Activated naive CD8-positive, alpha-beta T cell (primary cell): ENCODE measurements around the gene ADH5.
A peak's percentile ranks its signal among the peaks of the same experiment; 100 is the strongest.
"Not testable (repeated sequence)": the region's sequence is repeated elsewhere in the genome, so short reads cannot be mapped to it uniquely, and the experiment has no call there.

Experiments used
- H3K27ac Mint-ChIP-seq: one replicate; pipeline ENCODE4 v1.8.0; 2021; ENCODE audit warnings: mixed read lengths
- H3K27me3 Mint-ChIP-seq: one replicate; pipeline ENCODE4 v1.8.0; 2021; ENCODE audit warnings: mixed read lengths
- H3K36me3 Mint-ChIP-seq: one replicate; pipeline ENCODE4 v1.8.0; 2021; ENCODE audit warnings: mixed read lengths
- H3K4me1 Mint-ChIP-seq: one replicate; pipeline ENCODE4 v1.8.0; 2021; ENCODE audit warnings: low read depth, mixed read lengths
- H3K4me3 Mint-ChIP-seq: one replicate; pipeline ENCODE4 v1.8.0; 2021; ENCODE audit warnings: mild to moderate bottlenecking, mixed read lengths
- H3K9me3 Mint-ChIP-seq: one replicate; pipeline ENCODE4 v1.8.0; 2021; ENCODE audit warnings: low read depth, mixed read lengths

ADH5 gene

GRCh38 chr4:99100876-99101275 lies 12.3 kb upstream of the ADH5 start:
- H3K27me3 Mint-ChIP-seq: no peaks in the 10 kb centered on the region
- no peak overlapping the region for H3K27ac Mint-ChIP-seq
- no peaks in the 10 kb centered on the region for H3K4me1 Mint-ChIP-seq
- H3K36me3 Mint-ChIP-seq: peaks cover 8% of the 10 kb centered on the region
- H3K9me3 Mint-ChIP-seq: no peaks in the 10 kb centered on the region
- no peak overlapping the region for H3K4me3 Mint-ChIP-seq

- not testable (repeated sequence) for H3K4me3 Mint-ChIP-seq, H3K27ac Mint-ChIP-seq, H3K9me3 Mint-ChIP-seq, H3K36me3 Mint-ChIP-seq, H3K27me3 Mint-ChIP-seq, H3K4me1 Mint-ChIP-seq
These were observed 11.2 kb upstream of the ADH5 start for GRCh38 chr4:99099814-99100213.

GRCh38 chr4:99099311-99099710 lies 10.7 kb upstream of the ADH5 start:
- Mint-ChIP-seq H3K36me3 (peaks cover 8% of the 10 kb centered on the region), H3K4me1 (no peaks in the 10 kb centered on the region), H3K27ac (no peak overlapping the region), H3K4me3 (no peak overlapping the region), H3K9me3 (no peaks in the 10 kb centered on the region), H3K27me3 (no peaks in the 10 kb centered on the region)

- not testable (repeated sequence) for H3K4me3 Mint-ChIP-seq, H3K27me3 Mint-ChIP-seq, H3K9me3 Mint-ChIP-seq, H3K27ac Mint-ChIP-seq, H3K36me3 Mint-ChIP-seq
- peaks cover 29% of the 10 kb centered on the region for H3K4me1 Mint-ChIP-seq
These were observed 3.3 kb upstream of the ADH5 start for GRCh38 chr4:99091841-99092240.

GRCh38 chr4:99091216-99091575 lies 2.6 kb upstream of the ADH5 start:
- H3K9me3 Mint-ChIP-seq: no peaks in the 10 kb centered on the region
- no peak overlapping the region for H3K27ac Mint-ChIP-seq
- peaks cover 4% of the 10 kb centered on the region for H3K36me3 Mint-ChIP-seq
- H3K4me3 Mint-ChIP-seq: no peak overlapping the region
- no peaks in the 10 kb centered on the region for H3K27me3 Mint-ChIP-seq
- H3K4me1 Mint-ChIP-seq: peaks cover 34% of the 10 kb centered on the region

GRCh38 chr4:99090481-99091215 lies 2.1 kb upstream of the ADH5 start:
- peak overlapping the region; percentile 50 for H3K4me3 Mint-ChIP-seq
- H3K27ac Mint-ChIP-seq: no peak overlapping the region

GRCh38 chr4:99088023-99088449 lies 552 bp downstream of the ADH5 start:
- Mint-ChIP-seq H3K4me3 (peak overlapping the region; percentile 98), H3K4me1 (peaks cover 49% of the 10 kb centered on the region), H3K27ac (peak overlapping the region; percentile 98), H3K27me3 (no peaks in the 10 kb centered on the region), H3K36me3 (peaks cover 6% of the 10 kb centered on the region), H3K9me3 (no peaks in the 10 kb centered on the region)

More at GRCh38 chr4:99090481-99091215, 2.1 kb upstream of the ADH5 start:
- Mint-ChIP-seq H3K9me3 (no peaks in the 10 kb centered on the region), H3K36me3 (peaks cover 4% of the 10 kb centered on the region), H3K27me3 (no peaks in the 10 kb centered on the region), H3K4me1 (peaks cover 36% of the 10 kb centered on the region)

GRCh38 chr4:99084595-99084994 lies 4.0 kb downstream of the ADH5 start:
- Mint-ChIP-seq H3K27me3 (no peaks in the 10 kb centered on the region), H3K36me3 (peaks cover 10% of the 10 kb centered on the region), H3K27ac (peak overlapping the region; percentile 34), H3K4me3 (no peak overlapping the region), H3K9me3 (no peaks in the 10 kb centered on the region), H3K4me1 (peaks cover 37% of the 10 kb centered on the region)

- H3K4me1 Mint-ChIP-seq: peaks cover 22% of the 10 kb centered on the region
These were observed 6.4 kb downstream of the ADH5 start for GRCh38 chr4:99082192-99082591.

GRCh38 chr4:99080869-99081268 lies 7.7 kb downstream of the ADH5 start:
- not testable (repeated sequence) for H3K4me3 Mint-ChIP-seq, H3K9me3 Mint-ChIP-seq, H3K27me3 Mint-ChIP-seq, H3K36me3 Mint-ChIP-seq
- H3K4me1 Mint-ChIP-seq: peaks cover 13% of the 10 kb centered on the region
- peak overlapping the region; percentile 38 for H3K27ac Mint-ChIP-seq

More at GRCh38 chr4:99082192-99082591, 6.4 kb downstream of the ADH5 start:
- peaks cover 10% of the 10 kb centered on the region for H3K36me3 Mint-ChIP-seq
- no peak overlapping the region for H3K4me3 Mint-ChIP-seq
- H3K9me3 Mint-ChIP-seq: no peaks in the 10 kb centered on the region
- H3K27me3 Mint-ChIP-seq: no peaks in the 10 kb centered on the region
- no peak overlapping the region for H3K27ac Mint-ChIP-seq

- H3K9me3 Mint-ChIP-seq: no peaks in the 10 kb centered on the region
- peaks cover 5% of the 10 kb centered on the region for H3K4me1 Mint-ChIP-seq
- peaks cover 8% of the 10 kb centered on the region for H3K36me3 Mint-ChIP-seq
- no peaks in the 10 kb centered on the region for H3K27me3 Mint-ChIP-seq
- H3K27ac Mint-ChIP-seq: peak overlapping the region; percentile 72
- no peak overlapping the region for H3K4me3 Mint-ChIP-seq
These were observed 8.8 kb downstream of the ADH5 start for GRCh38 chr4:99079625-99080295.

GRCh38 chr4:99078931-99079624 lies 9.5 kb downstream of the ADH5 start:
- Mint-ChIP-seq H3K9me3 (no peaks in the 10 kb centered on the region), H3K27ac (no peak overlapping the region), H3K36me3 (peaks cover 8% of the 10 kb centered on the region), H3K4me3 (no peak overlapping the region), H3K4me1 (peaks cover 1% of the 10 kb centered on the region), H3K27me3 (no peaks in the 10 kb centered on the region)

- peaks cover 6% of the 10 kb centered on the region for H3K36me3 Mint-ChIP-seq
- no peaks in the 10 kb centered on the region for H3K27me3 Mint-ChIP-seq
- no peak overlapping the region for H3K27ac Mint-ChIP-seq
- no peaks in the 10 kb centered on the region for H3K9me3 Mint-ChIP-seq
- no peaks in the 10 kb centered on the region for H3K4me1 Mint-ChIP-seq
- H3K4me3 Mint-ChIP-seq: no peak overlapping the region
These were observed 10.3 kb downstream of the ADH5 start for GRCh38 chr4:99078336-99078735.

GRCh38 chr4:99077177-99077576 lies 11.4 kb downstream of the ADH5 start:
- Mint-ChIP-seq H3K4me3 (no peak overlapping the region), H3K27me3 (no peaks in the 10 kb centered on the region), H3K4me1 (peaks cover 1% of the 10 kb centered on the region), H3K9me3 (no peaks in the 10 kb centered on the region), H3K36me3 (peaks cover 6% of the 10 kb centered on the region), H3K27ac (no peak overlapping the region)

GRCh38 chr4:99076292-99076976 lies 12.2 kb downstream of the ADH5 start:
- no peak overlapping the region for H3K4me3 Mint-ChIP-seq
- no peaks in the 10 kb centered on the region for H3K27me3 Mint-ChIP-seq
- H3K36me3 Mint-ChIP-seq: peaks cover 6% of the 10 kb centered on the region
- H3K27ac Mint-ChIP-seq: no peak overlapping the region
- H3K9me3 Mint-ChIP-seq: no peaks in the 10 kb centered on the region
- peaks cover 1% of the 10 kb centered on the region for H3K4me1 Mint-ChIP-seq
